ENCODE results near the gene TMCO4.

The TMCO4 gene

GRCh38 chr1:19643602-19644394, 155.9 kb downstream of the TMCO4 start, which contains the start of gene NBL1 (continued):
- TF ChIP-seq ZNF211 (tag by site-specific recombination; IDR thresholded peaks at IDR 0.05; ENCODE audit: low read depth) (no peak), ZSCAN4 (tag by site-specific recombination; IDR thresholded peaks at IDR 0.05) (no peak), ATF2 (tag by site-specific recombination; IDR thresholded peaks at IDR 0.05; ENCODE audit: low read depth) (no peak), KLF1 (tag by site-specific recombination; IDR thresholded peaks at IDR 0.05) (no peak), ZNF223 (tag by site-specific recombination; IDR thresholded peaks at IDR 0.05) (no peak), ZBTB48 (tag by site-specific recombination; IDR thresholded peaks at IDR 0.05) (no peak), ZNF335 (tag by site-specific recombination; conservative IDR thresholded peaks at IDR 0.05) (peak; percentile 46; the same call in 1 of the 2 replicates), WT1 (tag by site-specific recombination; IDR thresholded peaks at IDR 0.05) (no peak), ZNF138 (tag by site-specific recombination; IDR thresholded peaks at IDR 0.05; ENCODE audit: borderline replicate concordance) (no peak), ZNF48 (tag by site-specific recombination; IDR thresholded peaks at IDR 0.05) (no peak), ZNF707 (tag by site-specific recombination; IDR thresholded peaks at IDR 0.05) (no peak), ZNF416 (tag by site-specific recombination; IDR thresholded peaks at IDR 0.05) (no peak), ZNF600 (tag by site-specific recombination; IDR thresholded peaks at IDR 0.05) (peak; percentile 78), ZNF658 (tag by site-specific recombination; IDR thresholded peaks at IDR 0.05) (no peak), ZBTB8A (tag by site-specific recombination; IDR thresholded peaks at IDR 0.05) (peak; percentile 83), ZNF114 (tag by site-specific recombination; IDR thresholded peaks at IDR 0.05) (no peak)
- TF ChIP-seq, protein P1, sequence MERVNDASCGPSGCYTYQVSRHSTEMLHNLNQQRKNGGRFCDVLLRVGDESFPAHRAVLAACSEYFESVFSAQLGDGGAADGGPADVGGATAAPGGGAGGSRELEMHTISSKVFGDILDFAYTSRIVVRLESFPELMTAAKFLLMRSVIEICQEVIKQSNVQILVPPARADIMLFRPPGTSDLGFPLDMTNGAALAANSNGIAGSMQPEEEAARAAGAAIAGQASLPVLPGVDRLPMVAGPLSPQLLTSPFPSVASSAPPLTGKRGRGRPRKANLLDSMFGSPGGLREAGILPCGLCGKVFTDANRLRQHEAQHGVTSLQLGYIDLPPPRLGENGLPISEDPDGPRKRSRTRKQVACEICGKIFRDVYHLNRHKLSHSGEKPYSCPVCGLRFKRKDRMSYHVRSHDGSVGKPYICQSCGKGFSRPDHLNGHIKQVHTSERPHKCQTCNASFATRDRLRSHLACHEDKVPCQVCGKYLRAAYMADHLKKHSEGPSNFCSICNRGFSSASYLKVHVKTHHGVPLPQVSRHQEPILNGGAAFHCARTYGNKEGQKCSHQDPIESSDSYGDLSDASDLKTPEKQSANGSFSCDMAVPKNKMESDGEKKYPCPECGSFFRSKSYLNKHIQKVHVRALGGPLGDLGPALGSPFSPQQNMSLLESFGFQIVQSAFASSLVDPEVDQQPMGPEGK (tag by site-specific recombination; IDR thresholded peaks at IDR 0.05): 0 out of 2 replicates have a peak, but pooled peaks have one; percentile 13

DNA sequence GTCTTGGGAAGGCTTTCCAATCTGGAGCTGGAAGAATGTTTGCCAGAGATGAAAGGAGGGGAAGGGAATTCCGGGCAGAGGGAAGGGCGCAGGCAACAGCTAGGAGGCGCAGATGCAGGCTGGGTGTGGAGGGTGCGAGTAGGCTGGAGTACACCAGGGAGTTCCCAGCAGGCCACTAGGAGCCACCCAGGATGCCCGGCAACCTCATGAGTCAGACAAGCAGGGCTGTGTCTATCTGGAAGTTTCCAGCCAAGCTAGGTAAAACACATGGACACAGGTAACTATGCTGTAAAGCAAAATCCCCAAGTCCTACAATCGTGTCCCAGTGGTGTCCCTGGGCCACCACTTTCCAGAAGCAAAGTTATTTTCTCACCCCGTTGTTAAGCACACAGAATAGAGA, 156.6 kb downstream of the TMCO4 start:
- peaks cover 3% of the 10 kb centered on the region; the same call in 1 of the 2 replicates for H3K4me1 ChIP-seq (ENCODE audit: control insufficient read depth, insufficient read depth, low read length)
- no peak overlapping the region for H3K27ac ChIP-seq (ENCODE audit: extremely low read depth, low read depth, low read length)
- no peaks in the 10 kb centered on the region for H3K36me3 ChIP-seq (ENCODE audit: control insufficient read depth in 2 of 2, insufficient read depth in 1 of 2, low read length in 2 of 2)
- POLR2A ChIA-PET: no interaction called here
- no peak overlapping the region for H3K4me3 ChIP-seq (ENCODE audit: low read depth, low read length)
- H3K9me3 ChIP-seq (ENCODE audit: control insufficient read depth, insufficient read depth, low read depth, low read length): no peaks in the 10 kb centered on the region
- TF ChIP-seq ZNF704 (tag by site-specific recombination; IDR thresholded peaks at IDR 0.05): no peak
- peak; percentile 50 for TF ChIP-seq KLF1 (tag by site-specific recombination; IDR thresholded peaks at IDR 0.05)
- TF ChIP-seq GLIS2 (tag by site-specific recombination; IDR thresholded peaks at IDR 0.05): 0 out of 2 replicates have a peak, but pooled peaks have one; percentile 34
- TF ChIP-seq ZIC2 (tag by site-specific recombination; IDR thresholded peaks at IDR 0.05): peak; percentile 56; the same call in 1 of the 2 replicates
- TF ChIP-seq ZNF548 (tag by site-specific recombination; IDR thresholded peaks at IDR 0.05): peak; percentile 49; the same call in 1 of the 2 replicates
- peak; percentile 71; the same call in 1 of the 2 replicates for TF ChIP-seq ZNF76 (tag by site-specific recombination; IDR thresholded peaks at IDR 0.05; ENCODE audit: borderline replicate concordance, low read depth)
- TF ChIP-seq ZNF747 (tag by site-specific recombination; IDR thresholded peaks at IDR 0.05): no peak
- CTCF ChIA-PET: interaction anchor here (1.4 kb wide), 1 partner anchor 10 kb away, joined by 8 read pairs; no protein-coding TSS in a partner anchor
